T1000 (cell line): ENCODE results near the gene HNRNPUL1.

Experiments used
- DNase-seq: peaks from one replicate; lab custom pipeline; 2025; ENCODE audit warnings: mixed read lengths; lab: John Stamatoyannopoulos, UW

HNRNPUL1 gene

DNA sequence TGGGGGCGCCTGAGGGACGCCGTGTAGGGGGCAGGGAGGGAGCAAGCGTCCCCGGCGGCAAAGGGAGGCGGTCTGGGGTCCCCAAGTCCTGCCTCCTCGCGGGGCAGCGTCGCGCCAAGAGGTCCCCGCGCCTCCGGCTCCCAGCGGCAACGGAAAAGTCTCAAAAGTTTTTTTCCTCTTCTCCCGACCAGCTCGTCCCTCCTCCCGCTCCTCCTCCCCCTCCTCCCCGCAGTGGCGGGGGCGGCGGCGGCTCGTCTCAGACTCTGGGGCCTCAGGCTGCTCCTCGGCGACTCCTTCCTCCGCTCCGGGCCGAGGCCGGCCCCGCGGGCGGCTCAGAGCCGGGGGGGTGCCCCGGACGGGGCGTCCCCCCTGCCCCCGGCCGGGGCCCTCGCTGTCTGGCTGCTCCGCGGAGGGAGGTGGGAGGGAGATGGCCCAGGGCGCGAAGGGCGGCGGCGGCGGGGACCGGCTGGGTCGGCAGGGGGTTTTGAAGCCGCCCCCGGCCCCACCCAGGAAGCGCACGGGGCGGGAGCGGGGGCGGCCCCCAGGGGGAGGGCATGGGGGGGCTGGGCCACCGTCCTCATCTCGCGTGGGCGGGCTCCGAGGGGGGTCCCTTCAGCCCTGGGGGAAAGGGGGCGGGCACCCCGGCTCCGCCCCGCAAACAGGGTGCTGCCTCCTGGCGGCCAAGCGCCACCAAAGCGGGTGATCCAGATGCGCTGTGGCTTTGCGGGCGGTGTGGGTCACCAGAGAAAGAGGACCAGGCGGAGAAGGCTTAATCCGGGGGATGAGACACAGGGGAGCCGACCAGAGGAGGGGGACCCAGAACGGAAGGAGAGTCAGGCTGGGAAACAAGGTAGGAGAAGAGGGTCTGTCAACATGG is 89.5 kb downstream of the HNRNPUL1 start, which contains the start of gene TGFB1:
TSS of gene TGFB1 (minus strand) at position 457 of the 877 bp plus-strand sequence. CDS start 878 bp downstream, outside the sequence.
- DNase-seq, result peak; percentile 81

DNA sequence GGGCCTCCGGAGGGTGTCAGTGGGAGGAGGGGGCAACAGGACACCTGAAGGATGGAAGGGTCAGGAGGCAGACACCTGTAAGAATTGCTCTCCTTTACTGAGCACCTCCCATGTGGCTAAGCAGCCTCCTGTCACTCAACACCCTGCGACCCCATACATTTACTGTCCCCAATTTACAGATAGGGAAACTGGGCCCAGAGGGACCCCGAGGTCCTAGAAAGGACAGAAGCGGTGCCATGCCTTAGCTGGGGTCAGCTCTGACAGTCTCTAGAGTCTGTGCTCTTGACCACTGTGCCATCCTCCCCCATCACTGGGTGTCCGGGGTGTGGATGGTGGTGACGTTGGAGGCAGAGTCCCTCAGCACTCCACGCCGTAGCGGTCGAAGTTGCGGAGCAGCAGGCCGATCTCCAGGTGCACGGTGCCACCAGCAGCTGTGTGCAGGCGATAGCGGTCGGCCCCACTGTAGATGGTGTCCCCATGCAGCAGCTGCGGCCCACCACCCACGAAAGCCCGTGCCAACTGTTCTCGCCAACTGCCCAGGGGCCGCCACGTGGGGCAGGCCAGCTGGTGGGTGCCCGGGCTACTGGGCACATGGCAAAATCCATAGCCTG is 90.3 kb downstream of the HNRNPUL1 start:
- DNase-seq, result no peak

DNA sequence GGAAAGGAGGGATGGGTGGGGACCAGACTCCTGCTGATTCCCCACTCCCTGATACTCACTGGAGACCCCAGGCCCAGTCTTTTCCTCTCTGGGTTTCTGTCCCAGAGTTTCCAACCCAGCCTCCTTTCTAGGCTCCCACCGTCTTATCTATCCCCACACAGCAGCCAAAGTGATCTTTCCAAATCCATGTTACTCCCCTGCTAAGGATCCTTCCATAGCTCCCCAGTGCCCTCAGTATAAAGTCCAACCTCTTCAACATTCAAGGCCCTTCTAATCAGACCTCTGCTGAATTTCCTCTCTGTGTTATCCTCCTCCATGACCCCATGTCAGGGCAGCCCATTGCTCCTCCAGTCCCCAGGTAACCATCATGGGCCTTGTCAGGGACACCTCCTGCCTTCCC is 90.9 kb downstream of the HNRNPUL1 start:
- DNase-seq, result no peak

DNA sequence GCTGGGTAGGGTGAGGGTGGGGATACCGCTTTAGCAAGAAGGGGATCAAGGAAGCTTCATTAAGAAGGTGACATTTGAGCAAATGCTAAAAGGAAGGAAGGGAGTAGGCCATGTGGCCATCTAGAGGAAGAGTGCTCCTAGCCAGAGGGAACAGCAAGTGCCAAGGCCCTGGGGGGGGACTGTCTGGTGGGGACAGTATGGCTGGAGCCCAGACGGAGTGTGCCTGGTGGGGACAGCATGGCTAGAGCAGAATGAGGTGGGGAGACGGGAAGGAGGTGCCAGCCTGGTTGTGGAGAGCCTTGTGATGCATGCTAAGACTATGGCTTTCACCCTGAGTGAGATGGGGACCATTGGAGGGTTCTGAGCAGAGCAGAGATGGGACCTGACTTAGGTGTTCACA is 91.6 kb downstream of the HNRNPUL1 start:
- DNase-seq, result no peak

DNA sequence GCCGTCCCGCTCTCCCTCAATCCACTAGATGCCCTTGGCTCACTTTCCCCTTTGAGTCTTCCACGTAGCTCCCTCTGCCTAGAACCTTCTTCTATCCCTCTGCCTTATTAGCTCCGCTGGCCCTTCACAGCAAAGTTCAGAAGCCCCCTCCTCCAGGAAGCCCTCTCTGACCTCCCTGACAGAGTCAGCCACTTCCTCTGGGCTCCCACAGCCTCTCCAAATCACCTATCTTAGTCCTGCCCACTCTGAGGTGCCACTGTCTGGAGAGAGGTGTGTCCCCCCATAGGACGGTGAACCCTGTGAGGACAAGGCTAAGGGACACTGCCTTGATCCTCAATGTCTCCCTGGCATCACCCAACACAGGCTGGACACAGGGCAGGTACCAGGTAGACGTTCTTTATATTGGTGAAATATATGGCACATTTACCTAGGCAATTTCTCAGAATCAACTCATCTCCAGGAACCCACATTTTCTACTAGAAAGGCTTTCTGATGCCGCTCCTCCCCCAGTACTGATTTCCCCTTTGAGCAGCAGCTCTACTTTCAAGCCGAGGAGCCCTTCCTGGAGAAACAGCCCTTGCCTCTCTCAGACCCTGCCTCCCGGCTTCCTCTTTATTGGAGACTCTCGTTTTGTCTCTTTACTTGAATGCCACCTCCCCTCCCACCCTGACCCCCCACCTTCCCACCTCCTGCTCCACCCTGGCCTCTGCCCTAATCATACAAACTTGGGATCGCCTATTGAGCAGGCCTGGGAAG is 93.0 kb downstream of the HNRNPUL1 start:
- DNase-seq, result no peak
